Ishikawa (cell line): Measurements from ENCODE around the gene AHNAK2.

Experiments used
- CEBPB ChIP-seq: IDR thresholded peaks from 2 replicates; pipeline ENCODE4 v1.6.1; 2012
- CREB1 ChIP-seq: IDR thresholded peaks from 2 replicates; pipeline ENCODE4 v1.6.1; 2012; ENCODE audit warnings: low read depth
- EGR1 ChIP-seq: IDR thresholded peaks from 2 replicates; pipeline ENCODE4 v1.6.1; 2012
- EP300 ChIP-seq: IDR thresholded peaks from 2 replicates; pipeline ENCODE4 v1.6.1; 2012; ENCODE audit warnings: borderline replicate concordance
- FOXM1 ChIP-seq: IDR thresholded peaks from 2 replicates; pipeline ENCODE4 v1.6.1; 2012; ENCODE audit warnings: low read depth, borderline replicate concordance
- MAX ChIP-seq: IDR thresholded peaks from 2 replicates; pipeline ENCODE4 v1.6.1; 2012
- NFIC ChIP-seq: IDR thresholded peaks from 2 replicates; pipeline ENCODE4 v1.6.1; 2012
- RAD21 ChIP-seq: IDR thresholded peaks from 2 replicates; pipeline ENCODE4 v1.6.1; 2012; ENCODE audit warnings: low read depth
- REST ChIP-seq: IDR thresholded peaks from 2 replicates; pipeline ENCODE4 v1.6.1; 2012; ENCODE audit warnings: low read depth, mild to moderate bottlenecking
- TAF1 ChIP-seq: IDR thresholded peaks from 2 replicates; pipeline ENCODE4 v1.6.1; 2012; ENCODE audit warnings: low read depth, mild to moderate bottlenecking
- TCF12 ChIP-seq: IDR thresholded peaks from 2 replicates; pipeline ENCODE4 v1.6.1; 2012; ENCODE audit warnings: low read depth
- TEAD4 ChIP-seq: IDR thresholded peaks from 2 replicates; pipeline ENCODE4 v1.6.1; 2012
- USF1 ChIP-seq: IDR thresholded peaks from 2 replicates; pipeline ENCODE4 v1.6.1; 2012
- YY1 ChIP-seq: IDR thresholded peaks from 2 replicates; pipeline ENCODE4 v1.6.1; 2012; ENCODE audit warnings: low read depth
- ZBTB7A ChIP-seq: IDR thresholded peaks from 2 replicates; pipeline ENCODE4 v1.6.1; 2012; ENCODE audit warnings: low read depth

Gene AHNAK2

GRCh38 chr14:104931304-104931770, 46.8 kb downstream of the AHNAK2 start:
- TF ChIP-seq NFIC (no peak), USF1 (no peak), EP300 (no peak), ZBTB7A (no peak), TAF1 (no peak), RAD21 (no peak), REST (no peak), MAX (no peak), TCF12 (no peak), YY1 (no peak), TEAD4 (no peak), CREB1 (no peak), CEBPB (no peak), FOXM1 (no peak), EGR1 (no peak)

GRCh38 chr14:104930526-104931303, 47.5 kb downstream of the AHNAK2 start:
- no peak for TF ChIP-seq EP300
- TF ChIP-seq NFIC, result no peak
- no peak for TF ChIP-seq RAD21
- no peak for TF ChIP-seq TCF12
- TF ChIP-seq EGR1, result no peak
- TF ChIP-seq ZBTB7A, result no peak

GRCh38 chr14:104929268-104930230, 48.6 kb downstream of the AHNAK2 start:
- TF ChIP-seq CREB1 (no peak), RAD21 (no peak), EP300 (no peak), TEAD4 (no peak), YY1 (no peak), EGR1 (no peak), REST (no peak), TAF1 (no peak), NFIC (no peak), TCF12 (no peak), ZBTB7A (no peak), MAX (no peak), FOXM1 (no peak), CEBPB (no peak), USF1 (no peak)

GRCh38 chr14:104928391-104929133, 49.6 kb downstream of the AHNAK2 start:
- TF ChIP-seq REST, result no peak
